ACHN (cell line): ENCODE measurements around the gene TOR4A.

Experiments
- DNase-seq: peaks from one replicate; pipeline ENCODE4 v3.0.0-alpha.2; 2015
- in situ Hi-C: cut with HindIII; loops from 2 replicates; pipeline ENCODE4 v1.10.0; 2017; ENCODE audit warnings: low sequenced_read_pairs, low pct_ligation_motif_present, low pct_unique_long_range_greater_than_20kb

Gene TOR4A

DNA sequence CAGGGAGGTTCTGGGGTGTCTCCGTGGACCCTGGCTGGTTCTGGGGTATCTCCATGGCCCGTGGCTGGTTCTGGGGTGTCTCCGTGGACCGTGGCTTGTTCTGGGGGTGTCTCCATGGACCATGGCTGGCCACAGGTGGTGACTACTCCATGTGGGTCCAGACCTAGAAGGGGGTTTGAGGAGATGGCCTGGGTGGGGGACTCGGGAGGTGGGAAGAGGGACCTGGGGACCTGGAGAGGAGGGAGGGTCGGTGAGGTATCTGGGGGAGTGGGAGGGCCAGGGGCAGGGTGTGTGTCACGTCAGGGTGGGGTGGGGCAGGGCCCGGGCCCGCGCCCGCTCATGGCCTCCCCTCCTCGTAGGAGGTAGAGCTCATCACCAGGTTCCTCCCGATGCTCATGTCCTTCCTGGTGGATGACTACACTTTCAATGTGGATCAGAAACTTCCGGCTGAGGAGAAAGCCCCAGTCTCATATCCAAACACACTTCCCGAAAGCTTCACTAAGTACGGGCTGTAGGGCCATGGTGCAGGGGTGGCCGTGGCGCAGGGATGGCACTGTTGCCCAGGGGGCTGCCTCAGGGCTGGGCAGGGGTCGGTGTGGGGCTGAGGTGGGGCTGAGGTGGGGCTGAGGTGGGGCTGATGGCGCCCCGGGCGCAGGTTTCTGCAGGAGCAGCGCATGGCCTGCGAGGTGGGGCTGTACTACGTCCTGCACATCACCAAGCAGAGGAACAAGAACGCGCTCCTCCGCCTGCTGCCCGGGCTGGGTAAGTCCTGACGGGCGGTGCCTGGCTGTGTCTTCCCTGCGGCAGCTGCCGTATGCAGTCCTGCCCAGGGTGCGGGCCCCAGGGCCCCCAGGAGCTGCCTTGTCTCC is 10.7 kb upstream of the TOR4A start:
- in situ Hi-C loops = no loop called here
- DNase-seq = no peak

DNA sequence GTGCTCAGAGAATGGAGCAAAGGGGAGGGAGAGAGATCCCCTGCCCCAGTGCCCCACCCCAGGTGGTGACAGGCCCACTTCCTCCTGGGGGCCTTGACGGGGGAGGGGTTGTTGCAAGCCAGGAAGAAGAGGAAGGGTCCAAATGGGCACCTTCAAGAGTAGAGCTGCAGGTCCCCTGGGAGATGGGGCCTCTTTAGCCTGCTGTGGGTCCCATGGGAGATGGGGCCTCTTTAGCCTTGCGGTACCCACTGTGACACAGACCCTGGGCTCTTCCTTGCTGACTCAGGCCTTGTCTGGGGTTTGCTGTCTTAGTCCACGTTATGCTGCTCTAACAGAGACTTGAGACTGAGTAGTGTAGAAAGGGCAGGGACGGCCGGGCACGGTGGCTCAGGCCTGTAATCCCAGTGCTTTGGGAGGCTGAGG is 9.6 kb upstream of the TOR4A start:
- no peak for DNase-seq
- in situ Hi-C loops = no loop called here

DNA sequence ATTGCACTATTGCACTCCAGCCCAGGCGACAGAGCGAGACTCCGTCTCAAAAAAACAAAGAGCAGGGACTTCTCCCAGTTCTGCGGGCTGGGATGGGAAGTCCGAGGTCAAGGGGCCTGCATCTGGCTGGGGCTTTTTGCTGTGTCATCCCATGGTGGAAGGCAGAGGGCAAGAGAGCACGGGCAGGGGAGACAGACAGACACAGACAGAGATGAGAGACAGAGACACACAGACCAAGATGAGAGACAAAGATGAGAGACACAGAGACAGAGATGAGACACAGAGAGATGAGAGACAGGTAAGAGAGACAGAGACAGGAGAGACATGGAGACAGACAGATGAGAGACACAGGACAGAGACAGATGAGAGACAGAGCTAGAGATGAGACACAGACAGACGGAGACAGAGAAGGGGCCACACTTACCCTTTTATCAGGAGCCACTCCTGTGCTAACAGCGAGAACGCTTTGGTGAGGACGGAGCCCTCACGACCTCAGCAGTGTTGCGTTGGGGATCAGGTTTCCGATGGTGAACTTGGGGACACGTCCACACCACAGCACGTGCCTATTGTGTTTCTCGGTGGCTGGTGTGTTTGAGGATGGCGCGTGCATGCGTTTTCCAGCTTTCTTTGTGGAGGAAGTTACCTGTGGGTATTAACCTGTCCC is 8.9 kb upstream of the TOR4A start:
- in situ Hi-C loops = no loop called here
- no peak for DNase-seq

DNA sequence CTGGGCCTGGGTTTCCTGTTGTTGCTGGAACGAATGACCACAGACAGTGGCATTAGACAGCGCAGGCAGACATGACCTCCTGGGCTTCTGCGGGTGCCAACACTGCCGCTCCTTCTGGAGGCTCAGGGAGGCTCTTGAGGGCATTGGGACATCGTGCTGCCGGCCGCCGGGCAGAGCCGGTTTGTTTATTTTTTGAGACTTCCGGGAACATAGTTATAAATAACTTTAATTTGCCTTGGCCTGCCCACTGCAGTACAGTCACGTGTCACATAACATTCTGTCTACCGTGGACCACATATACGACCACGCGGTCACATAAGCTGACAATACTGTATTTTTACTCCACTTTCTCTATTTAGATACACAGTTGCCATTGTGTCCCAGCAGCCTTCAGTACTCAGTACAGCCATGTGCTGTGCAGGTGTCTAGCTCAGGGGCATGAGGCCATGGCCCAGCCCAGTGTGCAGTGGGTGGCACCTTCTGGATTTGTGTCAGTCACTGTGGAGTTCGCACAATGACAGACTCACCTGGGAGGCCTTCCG is 8.2 kb upstream of the TOR4A start:
- in situ Hi-C loops = no loop called here
- DNase-seq = no peak

DNA sequence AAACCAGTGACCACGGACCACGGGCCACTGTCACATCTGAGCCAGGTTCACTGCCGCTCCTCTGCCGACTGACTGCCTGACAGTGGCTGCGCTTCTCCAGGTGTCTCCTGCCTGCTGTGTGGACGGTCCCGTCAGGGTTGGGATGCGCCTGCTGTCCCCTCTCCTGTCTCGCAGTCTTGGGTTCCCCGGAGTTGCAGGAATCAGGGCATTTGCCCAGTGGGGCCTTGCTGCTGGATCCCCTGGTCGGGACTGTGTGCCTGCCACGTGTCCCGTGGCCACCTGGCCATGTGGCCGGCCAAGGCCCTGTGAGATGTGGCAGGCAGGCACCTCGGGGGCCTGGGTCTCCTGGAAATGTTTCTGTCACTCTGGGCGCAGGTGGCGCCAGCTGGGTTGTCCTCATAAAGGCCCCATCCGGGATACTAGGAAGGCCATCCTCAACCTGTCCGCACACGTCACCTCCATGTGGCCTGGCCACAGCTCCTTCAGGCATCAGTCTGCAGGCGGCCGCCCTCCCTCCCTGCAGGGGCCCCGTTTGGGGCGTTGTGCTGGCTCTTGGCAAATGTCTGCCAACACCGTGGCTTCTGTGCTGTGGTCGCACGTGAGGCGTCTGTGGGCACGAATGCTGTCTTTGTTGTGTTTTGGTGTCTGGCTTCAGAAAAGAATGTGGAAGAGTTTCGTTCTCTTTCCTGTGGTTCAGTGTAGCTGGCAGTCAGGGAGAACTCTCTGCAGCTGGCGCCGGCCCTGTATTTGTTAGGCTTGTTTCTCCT is 6.4 kb upstream of the TOR4A start:
- in situ Hi-C loops = no loop called here
- DNase-seq = no peak

DNA sequence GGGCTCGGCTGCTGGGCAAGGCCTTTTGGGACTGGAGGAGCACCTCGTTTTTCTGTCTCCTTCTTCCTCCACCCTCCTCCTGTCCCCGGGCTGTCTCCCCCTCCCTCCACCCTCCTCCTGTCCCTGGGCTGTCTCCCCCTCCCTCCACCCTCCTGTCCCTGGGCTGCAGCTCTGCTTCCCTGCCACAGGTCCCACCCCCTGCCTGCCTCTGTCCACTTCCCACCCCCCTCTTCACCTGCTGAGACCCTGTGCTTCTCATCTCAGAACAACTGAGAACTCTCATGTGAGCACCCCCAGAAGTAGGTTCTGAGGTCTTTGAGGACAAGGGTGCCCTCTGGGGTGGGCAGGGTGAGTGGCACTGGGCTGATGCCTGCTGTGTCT is 5.8 kb upstream of the TOR4A start:
- no peak for DNase-seq
- in situ Hi-C loops = no loop called here

DNA sequence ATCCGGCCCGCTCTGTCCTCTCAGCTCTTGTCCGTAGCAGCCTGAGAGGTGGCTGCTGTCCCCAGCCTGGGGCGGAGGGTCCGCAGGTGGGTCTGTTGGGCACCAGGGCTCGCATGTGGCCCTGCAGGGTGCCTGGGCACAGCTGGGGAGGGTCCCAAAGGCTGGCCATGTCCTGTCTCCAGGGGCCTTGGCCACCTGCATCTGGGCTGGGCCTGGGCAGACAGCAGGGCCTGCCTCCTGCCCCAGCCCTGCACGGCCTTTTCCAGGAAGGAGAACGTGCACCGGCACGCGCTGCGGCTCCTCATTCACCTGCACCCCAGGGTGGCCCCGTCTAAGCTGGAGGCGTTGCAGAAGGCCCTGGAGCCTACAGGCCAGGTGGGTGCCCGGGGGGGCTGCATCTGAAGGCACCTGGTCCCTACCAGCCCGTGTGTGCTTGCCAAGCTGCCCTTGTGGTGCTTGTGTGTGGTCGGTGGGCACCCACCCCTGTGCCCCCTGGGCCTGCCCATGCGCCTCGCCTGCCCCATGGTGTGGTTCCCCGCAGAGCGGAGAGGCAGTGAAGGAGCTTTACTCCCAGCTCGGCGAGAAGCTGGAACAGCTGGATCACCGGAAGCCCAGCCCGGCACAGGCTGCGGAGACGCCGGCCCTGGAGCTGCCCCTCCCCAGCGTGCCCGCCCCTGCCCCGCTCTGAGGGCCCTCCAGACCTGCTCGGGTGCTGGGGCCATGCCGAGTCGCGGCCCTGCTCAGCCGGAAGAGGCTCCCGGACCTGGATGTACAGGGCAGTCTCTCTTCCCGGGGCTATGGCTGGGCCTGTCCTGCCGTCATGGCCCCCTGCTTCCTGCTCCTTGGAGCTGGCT is 5.1 kb upstream of the TOR4A start:
- DNase-seq = no peak
- in situ Hi-C loops = no loop called here

DNA sequence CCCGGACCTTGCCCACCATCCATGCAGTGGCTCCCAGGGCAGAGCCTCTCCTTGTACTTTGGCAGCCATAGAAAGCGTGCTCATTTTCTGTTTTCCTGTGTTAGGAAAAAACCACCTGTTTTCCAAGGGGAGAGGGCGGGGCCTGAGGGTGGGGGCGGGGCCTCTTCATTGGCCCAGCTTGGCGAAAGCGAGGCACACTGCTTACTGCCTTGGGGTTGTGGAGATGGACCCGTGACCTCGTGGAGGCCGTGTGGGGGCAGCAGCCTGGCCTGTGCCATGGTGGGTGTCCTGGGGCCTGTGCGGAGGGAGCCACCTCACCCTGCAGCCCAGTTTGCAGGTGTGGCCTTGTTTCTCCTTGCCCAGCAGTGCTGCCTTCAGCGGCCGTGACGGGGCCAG is 4.4 kb upstream of the TOR4A start:
- no peak for DNase-seq
- in situ Hi-C loops = no loop called here

DNA sequence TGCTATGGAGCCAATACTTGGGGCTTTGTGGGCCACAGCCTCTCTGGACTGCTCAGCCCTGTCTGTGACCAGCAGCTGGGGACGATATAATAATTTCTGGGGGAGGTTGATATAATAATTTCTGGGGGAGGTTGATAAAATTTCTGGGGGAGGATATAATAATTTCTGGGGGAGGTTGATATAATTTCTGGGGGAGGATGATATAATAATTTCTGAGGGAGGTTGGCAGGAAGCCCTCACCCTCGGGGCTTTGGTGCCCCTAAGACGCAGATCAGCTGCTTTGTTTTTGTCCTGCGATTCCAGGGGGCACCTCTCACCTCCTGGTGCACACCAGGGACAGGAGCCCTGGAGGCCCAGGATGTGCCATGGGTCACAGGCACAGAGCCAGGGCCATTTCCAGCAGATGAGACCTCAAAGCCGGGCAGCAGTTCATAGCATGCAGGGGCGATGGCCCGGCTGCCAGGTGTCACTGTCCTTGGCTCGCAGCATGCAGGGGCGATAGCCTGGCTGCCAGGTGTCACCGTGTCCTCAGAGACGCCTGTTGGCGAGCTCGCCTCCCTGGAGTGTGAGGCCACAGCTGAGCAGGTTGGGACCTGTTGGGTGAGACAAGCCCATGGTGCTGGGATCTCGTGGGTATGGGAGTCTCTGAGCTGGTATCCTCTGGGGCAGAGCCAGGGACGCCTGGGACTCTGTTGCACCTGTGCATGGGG is 3.8 kb upstream of the TOR4A start:
- DNase-seq = no peak
- in situ Hi-C loops = no loop called here

DNA sequence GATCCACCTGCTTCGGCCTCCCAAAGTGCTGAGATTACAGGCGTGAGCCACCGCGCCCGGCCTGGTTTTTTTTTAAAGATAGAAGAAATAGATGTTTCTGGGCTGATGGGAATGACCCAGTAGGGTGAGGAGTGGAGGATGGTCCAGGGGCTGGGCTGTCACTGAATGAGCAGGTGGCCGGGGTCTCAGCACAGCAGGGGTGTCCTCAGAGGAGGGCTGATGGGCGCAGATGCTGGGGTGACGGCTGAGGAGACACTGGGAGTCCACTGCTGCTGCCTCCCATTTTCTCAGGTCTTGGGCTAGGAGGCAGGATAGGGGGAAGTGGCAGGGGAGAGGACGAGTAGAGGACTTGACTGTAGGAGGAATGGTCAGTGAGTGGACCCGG is 2.3 kb upstream of the TOR4A start:
- no peak for DNase-seq
- in situ Hi-C loops = no loop called here

DNA sequence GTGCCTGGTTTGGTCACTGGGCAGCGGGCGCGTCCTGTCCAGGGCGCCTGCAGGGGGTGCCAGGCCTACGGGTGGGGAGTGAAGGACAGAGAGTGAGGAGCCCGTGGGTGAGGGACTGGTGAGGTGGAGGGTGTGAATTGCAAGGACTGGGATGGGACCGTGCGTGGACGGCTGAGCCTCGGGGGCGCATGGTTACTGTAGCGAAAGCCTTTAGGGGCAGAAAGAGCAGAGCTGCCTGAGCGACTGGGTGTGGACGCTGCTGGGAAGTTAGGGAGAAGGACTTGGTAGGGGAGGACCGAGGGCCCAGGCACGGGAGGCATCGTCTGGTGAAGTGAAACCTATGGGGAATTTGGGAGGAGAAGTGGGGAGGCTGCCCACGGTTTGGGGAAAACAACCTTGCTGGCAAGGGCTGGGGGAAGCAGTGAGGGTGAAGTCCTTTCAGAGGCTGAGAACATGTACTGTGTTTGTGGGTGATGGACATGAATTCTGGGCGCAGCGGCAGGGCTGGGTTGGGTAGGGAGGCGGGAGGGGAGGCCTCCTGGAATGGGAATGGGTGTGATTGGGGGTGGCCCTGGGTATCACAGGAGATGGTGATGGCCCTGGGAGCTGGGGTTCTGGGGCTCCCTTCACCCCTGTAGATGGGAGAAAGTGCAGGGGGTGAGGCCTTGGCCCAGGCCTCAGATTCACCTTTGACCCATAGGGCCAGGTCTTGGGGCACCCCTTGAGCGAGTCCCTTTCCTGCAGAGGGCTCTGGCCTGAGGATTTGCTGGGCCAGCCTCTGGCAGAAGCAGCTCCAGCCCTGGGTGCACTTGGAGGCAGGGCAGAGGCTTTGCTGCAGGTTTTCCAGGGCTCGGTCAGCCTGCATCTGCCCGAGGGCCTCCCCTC is 1.7 kb upstream of the TOR4A start:
- in situ Hi-C loops = no loop called here
- no peak for DNase-seq

DNA sequence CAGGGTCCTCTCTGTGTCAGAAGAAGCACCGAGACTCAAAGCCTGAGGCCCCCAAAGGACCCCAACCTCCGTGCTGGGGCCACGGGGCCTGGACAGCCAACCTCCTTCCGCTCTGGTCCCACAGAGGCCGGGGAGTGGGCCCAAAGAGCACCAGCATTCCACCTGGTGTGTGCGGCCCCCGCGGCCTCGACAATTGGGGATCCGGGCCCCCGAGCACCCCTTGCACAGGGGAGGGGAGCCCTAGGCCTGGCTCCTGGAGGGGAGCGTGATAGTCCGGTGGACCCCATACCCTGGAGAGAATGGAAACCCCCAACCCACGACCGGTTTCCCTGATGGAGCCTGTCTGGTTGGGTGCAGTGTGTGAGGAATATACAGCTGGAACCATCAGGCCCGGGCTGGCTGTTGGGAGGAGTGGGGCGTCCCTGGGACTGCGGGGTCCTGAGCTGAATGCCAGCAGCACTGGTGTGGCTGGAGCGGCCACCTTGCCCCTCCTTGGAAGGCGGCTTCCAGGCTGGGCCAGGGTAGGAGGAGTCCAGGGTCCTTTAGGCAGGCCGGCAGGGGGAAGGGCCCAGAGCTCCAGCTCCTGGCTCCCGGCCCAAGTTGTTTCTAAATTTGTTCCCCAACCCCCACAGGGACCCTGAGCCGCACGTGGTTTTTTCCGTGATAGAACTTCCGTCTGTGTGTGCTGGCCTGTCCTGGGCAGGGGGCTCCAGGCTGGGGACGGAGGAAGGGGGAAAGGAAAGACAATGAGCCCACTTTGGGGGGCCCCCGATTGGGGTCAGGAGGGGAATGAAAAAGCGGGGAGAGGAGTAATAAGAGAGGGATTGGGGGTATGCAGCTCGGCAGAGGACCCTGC is 825 bp upstream of the TOR4A start:
- in situ Hi-C loops = no loop called here

DNA sequence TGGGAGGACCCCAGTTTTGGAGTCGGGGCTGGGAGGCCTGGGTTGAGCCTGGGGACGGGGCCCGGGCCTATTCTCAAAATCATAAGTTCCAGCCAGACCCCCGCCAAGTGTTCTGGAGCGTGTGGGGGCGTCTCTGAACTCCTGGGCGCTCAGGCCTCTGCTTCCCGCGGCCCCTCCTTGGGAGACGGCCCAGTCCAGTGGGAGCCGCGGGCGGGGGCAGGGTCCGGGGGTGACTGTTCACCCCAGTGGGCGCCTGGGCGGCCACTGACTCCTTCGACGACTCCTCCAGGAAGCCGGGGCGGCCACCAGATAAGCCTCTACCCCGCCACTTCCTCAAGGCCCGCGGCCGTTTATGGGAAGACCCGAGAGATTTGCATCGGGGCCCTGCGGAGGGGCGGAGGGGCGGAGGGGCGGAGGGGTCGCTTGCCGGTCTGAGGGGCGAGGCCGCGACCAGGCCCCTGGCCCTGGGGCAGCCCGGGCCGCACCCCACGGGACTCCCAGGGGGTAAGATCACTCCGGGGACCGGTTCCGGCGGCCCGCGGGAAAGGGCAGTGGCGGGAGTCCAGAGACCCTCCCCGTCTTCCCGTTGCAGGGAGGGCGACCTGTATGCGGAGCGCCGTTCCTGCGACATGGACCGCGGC is 655 bp downstream of the TOR4A start:
- no peak for DNase-seq
- in situ Hi-C loops = no loop called here

More for the DNA sequence above, 825 bp upstream of the TOR4A start:
- peak; percentile 37 for DNase-seq

DNA sequence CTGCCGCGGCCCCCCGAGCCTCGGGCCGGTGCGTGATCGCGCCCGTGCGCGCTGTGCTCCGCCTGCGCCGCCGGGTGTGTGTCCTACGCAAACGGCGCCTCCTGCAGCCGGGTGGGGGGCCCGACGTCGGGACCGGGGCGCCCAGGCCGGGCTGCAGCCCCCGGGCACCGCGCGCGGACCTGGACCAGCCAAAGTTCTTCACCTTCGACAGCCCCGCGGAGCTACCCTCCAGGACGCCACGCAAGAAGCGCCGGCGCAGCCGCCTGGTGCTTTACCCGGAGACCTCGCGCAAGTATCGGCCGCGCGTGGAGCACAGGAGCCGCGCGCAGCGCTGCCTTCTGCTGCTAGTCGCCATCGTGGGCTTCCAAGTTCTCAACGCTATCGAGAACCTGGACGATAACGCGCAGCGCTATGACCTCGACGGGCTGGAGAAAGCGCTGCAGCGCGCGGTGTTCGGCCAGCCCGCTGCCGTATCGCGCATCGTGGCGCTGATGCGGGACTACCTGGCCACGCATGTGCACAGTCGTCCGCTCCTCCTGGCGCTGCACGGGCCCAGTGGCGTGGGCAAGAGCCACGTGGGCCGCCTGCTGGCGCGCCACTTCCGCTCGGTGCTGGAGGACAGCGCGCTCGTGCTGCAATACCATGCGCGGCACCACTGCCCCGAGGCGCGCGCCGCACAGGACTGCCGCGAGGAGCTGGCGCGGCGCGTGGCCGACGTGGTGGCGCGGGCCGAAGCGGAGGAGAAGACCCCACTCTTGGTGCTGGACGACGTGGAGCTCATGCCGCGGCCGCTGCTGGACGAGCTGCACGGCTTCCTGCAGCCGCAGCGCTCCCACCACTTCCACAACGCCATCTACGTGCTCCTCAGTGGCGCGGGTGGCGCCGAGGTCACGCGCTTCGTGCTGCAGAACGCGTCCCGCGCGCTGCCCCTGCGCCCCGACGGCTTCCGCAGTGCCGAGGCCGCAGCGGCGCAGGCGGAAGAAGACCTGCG is 1.5 kb downstream of the TOR4A start:
- in situ Hi-C loops = no loop called here
- no peak for DNase-seq
